Suprapubic skin (tissue), 4 donors: ENCODE data around the gene IL11. TPM values are rescaled to one million over a fixed set of nuclear protein-coding genes. Genes with fewer than 3 reads are reported as not detected.

Source experiments
- DNase-seq, 2 donors: peaks; one replicate each; pipeline ENCODE4 v3.0.0-alpha.2; 2019; ENCODE audit warnings: low spot score in 2 of 2
- H3K27ac ChIP-seq: fragments of 200-600 bp; sonication (generic); one replicate; pipeline ENCODE4 v1.5.1; 2019
- H3K27me3 ChIP-seq: fragments of 200-600 bp; sonication (generic); one replicate; pipeline ENCODE4 v1.5.1; 2019
- H3K36me3 ChIP-seq: fragments of 200-600 bp; sonication (generic); one replicate; pipeline ENCODE4 v1.5.1; 2019
- H3K4me1 ChIP-seq: fragments of 200-600 bp; sonication (generic); one replicate; pipeline ENCODE4 v1.5.1; 2019
- H3K4me3 ChIP-seq: fragments of 200-600 bp; sonication (generic); one replicate; pipeline ENCODE4 v1.5.1; 2019; ENCODE audit warnings: mild to moderate bottlenecking
- H3K9me3 ChIP-seq: fragments of 200-600 bp; sonication (generic); one replicate; pipeline ENCODE4 v1.5.1; 2019
- CTCF ChIP-seq, 2 donors: fragments of 200-600 bp in 1 of 2; fragments of 450-650 bp in 1 of 2; sonication (generic) in 1 of 2; IDR thresholded peaks; one replicate each; pipeline ENCODE4 v1.5.1; 2016 to 2019; ENCODE audit warnings: antibody characterized with exemption in 2 of 2, mild to moderate bottlenecking in 1 of 2, moderate library complexity in 1 of 2
- EP300 ChIP-seq: sonication (generic); formaldehyde crosslinking; IDR thresholded peaks from one replicate; pipeline ENCODE4 v1.6.1; 2017; ENCODE audit warnings: antibody characterized with exemption
- POLR2A ChIP-seq, 2 donors: fragments of 450-650 bp; IDR thresholded peaks; one replicate each; pipeline ENCODE4 v1.6.1; 2017; ENCODE audit warnings: antibody characterized with exemption in 2 of 2, mild to moderate bottlenecking in 2 of 2, moderate library complexity in 2 of 2
- POLR2AphosphoS5 ChIP-seq, 3 donors: sonication (generic); formaldehyde crosslinking; IDR thresholded peaks; one replicate each; pipeline ENCODE4 v1.6.1; 2017; ENCODE audit warnings: antibody characterized with exemption in 3 of 3
- WGBS: methylation state at CpG from one replicate; pipeline ENCODE4 v1.1.5; 2018; 5-methylcytosine and 5-hydroxymethylcytosine counted together
- total RNA-seq, 4 donors: library from RNA; depleted of rRNA; stranded (reverse); fragments of >200 nt; gene quantifications; one replicate each; pipeline ENCODE4 v1.1.0, GENCODE V29; 2016

IL11 gene
- total RNA-seq, 4 donors from 2014 or later = 0.97 to 1.7 (median 1.2) TPM

GRCh38 chr19:55322204-55322885, 47.9 kb downstream of the IL11 start:
- Histone ChIP-seq H3K27me3 (peaks cover 16% of the 10 kb centered on the region), H3K27ac (no peak overlapping the region), H3K36me3 (no peaks in the 10 kb centered on the region), H3K4me3 (no peak overlapping the region), H3K9me3 (no peaks in the 10 kb centered on the region), H3K4me1 (no peaks in the 10 kb centered on the region)
- no peak for TF ChIP-seq POLR2A (IDR thresholded peaks at IDR 0.05)
- TF ChIP-seq CTCF (IDR thresholded peaks at IDR 0.05) = no peak
- no peak for TF ChIP-seq POLR2AphosphoS5 (IDR thresholded peaks at IDR 0.05)
- TF ChIP-seq EP300 = no peak
- 58% methylated on average over 11 of the region's 12 CpGs for WGBS
- no peak for DNase-seq

- no peaks in the 10 kb centered on the region for H3K4me1 ChIP-seq
- H3K36me3 ChIP-seq = no peaks in the 10 kb centered on the region
- no peak for DNase-seq
- H3K9me3 ChIP-seq = no peaks in the 10 kb centered on the region
- no peak overlapping the region for H3K4me3 ChIP-seq
- no peak overlapping the region for H3K27ac ChIP-seq
- TF ChIP-seq POLR2A (IDR thresholded peaks at IDR 0.05) (no peak), POLR2AphosphoS5 (IDR thresholded peaks at IDR 0.05) (no peak), CTCF (IDR thresholded peaks at IDR 0.05) (no peak), EP300 (no peak)
- 73% methylated on average over 9 of the region's 9 CpGs for WGBS
- H3K27me3 ChIP-seq = peaks cover 16% of the 10 kb centered on the region
Measured at GRCh38 chr19:55321466-55322137, 48.7 kb downstream of the IL11 start.

GRCh38 chr19:55320844-55321419, 49.3 kb downstream of the IL11 start:
- no peak for DNase-seq
- Histone ChIP-seq H3K9me3 (no peaks in the 10 kb centered on the region), H3K27me3 (peaks cover 16% of the 10 kb centered on the region), H3K27ac (no peak overlapping the region), H3K36me3 (no peaks in the 10 kb centered on the region), H3K4me1 (no peaks in the 10 kb centered on the region), H3K4me3 (no peak overlapping the region)
- no peak for TF ChIP-seq CTCF (IDR thresholded peaks at IDR 0.05)
- TF ChIP-seq POLR2AphosphoS5 (IDR thresholded peaks at IDR 0.05) = no peak
- TF ChIP-seq EP300 = no peak
- TF ChIP-seq POLR2A (IDR thresholded peaks at IDR 0.05) = no peak
- 84% methylated on average over 8 of the region's 8 CpGs for WGBS

- H3K27me3 ChIP-seq = peaks cover 16% of the 10 kb centered on the region
- no peaks in the 10 kb centered on the region for H3K36me3 ChIP-seq
- H3K4me1 ChIP-seq = no peaks in the 10 kb centered on the region
- TF ChIP-seq POLR2A (IDR thresholded peaks at IDR 0.05) (no peak), CTCF (IDR thresholded peaks at IDR 0.05) (no peak), POLR2AphosphoS5 (IDR thresholded peaks at IDR 0.05) (no peak), EP300 (no peak)
- no peak for DNase-seq
- H3K9me3 ChIP-seq = no peaks in the 10 kb centered on the region
- H3K27ac ChIP-seq = no peak overlapping the region
- WGBS = 34% methylated on average over 18 of the region's 21 CpGs
- no peak overlapping the region for H3K4me3 ChIP-seq
Measured at GRCh38 chr19:55319785-55320184, 50.5 kb downstream of the IL11 start.

- no peak overlapping the region for H3K27ac ChIP-seq
- 80% methylated on average over 8 of the region's 8 CpGs for WGBS
- no peak overlapping the region for H3K4me3 ChIP-seq
- H3K4me1 ChIP-seq = no peaks in the 10 kb centered on the region
- no peaks in the 10 kb centered on the region for H3K9me3 ChIP-seq
- no peak for DNase-seq
- H3K27me3 ChIP-seq = peaks cover 16% of the 10 kb centered on the region
- TF ChIP-seq EP300 = no peak
- TF ChIP-seq CTCF (IDR thresholded peaks at IDR 0.05) = no peak
- TF ChIP-seq POLR2A (IDR thresholded peaks at IDR 0.05) = no peak
- TF ChIP-seq POLR2AphosphoS5 (IDR thresholded peaks at IDR 0.05) = no peak
- no peaks in the 10 kb centered on the region for H3K36me3 ChIP-seq
Measured at GRCh38 chr19:55316646-55317045, 53.6 kb downstream of the IL11 start.
